Fibroblast of lung (primary cell): ENCODE results near the gene INSYN1.

Experiments
- CTCF ChIP-seq, 2 donors: IDR thresholded peaks in 1 of 2; conservative IDR thresholded peaks in 1 of 2; 1 replicate in 1 of 2; 2 replicates in 1 of 2; pipeline ENCODE4 v1.5.1; 2011 to 2012; ENCODE audit warnings: low read length in 2 of 2, control low read depth in 1 of 2, inconsistent platforms in 1 of 2, low read depth in 1 of 2, mild to moderate bottlenecking in 1 of 2
- EZH2 ChIP-seq: IDR thresholded peaks from 2 replicates; pipeline ENCODE4 v1.5.1; 2012; ENCODE audit warnings: low read length, control low read depth, mild to moderate bottlenecking; ENCODE audit errors: missing control alignments

- TF ChIP-seq CTCF (conservative IDR thresholded peaks at IDR 0.05 in 1 of 2, IDR thresholded peaks at IDR 0.05 in 1 of 2; ENCODE audit: low read depth in 1 of 2, low read length in 2 of 2) (no peak), EZH2 (no peak)
Observed at GRCh38 chr15:73746261-73746660, 6.9 kb downstream of the INSYN1 start.
